Ureter (tissue), 1 donor: Measurements from ENCODE around the gene PPP1R7. TPM values are rescaled to one million over a fixed set of nuclear protein-coding genes. Genes with fewer than 3 reads are reported as not detected.
"Not testable (repeated sequence)": the region's sequence is repeated elsewhere in the genome, so short reads cannot be mapped to it uniquely, and the experiment has no call there.

Source experiments
- DNase-seq: peaks from one replicate; pipeline ENCODE4 v3.0.0-alpha.2; 2020; ENCODE audit warnings: low spot score
- total RNA-seq: library from RNA; stranded (reverse); gene quantifications from one replicate; pipeline ENCODE4 v1.2.4, GENCODE V29; 2023
- donor health status: DM: yes; HTN: yes; CAD: no.

Gene PPP1R7, protein sequence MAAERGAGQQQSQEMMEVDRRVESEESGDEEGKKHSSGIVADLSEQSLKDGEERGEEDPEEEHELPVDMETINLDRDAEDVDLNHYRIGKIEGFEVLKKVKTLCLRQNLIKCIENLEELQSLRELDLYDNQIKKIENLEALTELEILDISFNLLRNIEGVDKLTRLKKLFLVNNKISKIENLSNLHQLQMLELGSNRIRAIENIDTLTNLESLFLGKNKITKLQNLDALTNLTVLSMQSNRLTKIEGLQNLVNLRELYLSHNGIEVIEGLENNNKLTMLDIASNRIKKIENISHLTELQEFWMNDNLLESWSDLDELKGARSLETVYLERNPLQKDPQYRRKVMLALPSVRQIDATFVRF
- total RNA-seq, result 73.4 TPM

DNA sequence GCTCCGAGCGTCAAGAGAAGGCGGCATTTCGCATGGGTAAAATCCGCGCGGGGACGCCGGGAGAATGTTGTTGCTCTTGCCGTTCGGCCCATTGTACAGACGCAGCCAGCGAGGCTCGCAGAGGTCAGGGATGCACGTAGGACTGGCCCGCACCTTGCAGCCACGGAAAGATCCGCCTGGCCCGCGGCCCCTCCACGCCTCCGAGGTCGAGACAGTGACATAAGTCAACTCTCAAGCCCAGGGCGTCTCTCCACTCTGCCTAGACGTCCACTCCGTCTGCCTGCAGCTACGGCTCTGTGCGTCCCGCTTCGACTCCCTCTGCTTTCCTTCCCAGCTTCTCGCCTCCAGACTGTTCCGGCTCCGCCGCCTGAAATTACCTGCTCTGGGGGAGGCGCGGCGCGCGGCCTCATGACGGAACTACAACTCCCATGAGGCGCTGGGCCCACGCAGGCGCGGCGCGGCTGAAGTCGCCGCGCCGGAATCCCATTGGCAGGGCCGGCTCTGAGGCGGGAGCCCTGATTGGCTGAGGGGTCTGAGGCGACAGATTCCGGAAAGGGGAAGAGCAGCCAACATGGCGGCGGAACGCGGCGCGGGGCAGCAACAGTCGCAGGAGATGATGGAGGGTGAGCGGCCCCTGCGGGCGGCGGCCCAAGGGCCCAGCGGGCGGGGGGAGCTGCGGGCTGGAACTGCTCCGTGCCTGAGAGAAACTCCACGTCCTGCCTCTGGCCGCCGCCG lies at the start of gene PPP1R7:
Gene PPP1R7 (plus strand): TSS at position 543 of the 735 bp plus-strand sequence. CDS start 29 bp downstream, at position 572.
- peak; percentile 96 for DNase-seq

DNA sequence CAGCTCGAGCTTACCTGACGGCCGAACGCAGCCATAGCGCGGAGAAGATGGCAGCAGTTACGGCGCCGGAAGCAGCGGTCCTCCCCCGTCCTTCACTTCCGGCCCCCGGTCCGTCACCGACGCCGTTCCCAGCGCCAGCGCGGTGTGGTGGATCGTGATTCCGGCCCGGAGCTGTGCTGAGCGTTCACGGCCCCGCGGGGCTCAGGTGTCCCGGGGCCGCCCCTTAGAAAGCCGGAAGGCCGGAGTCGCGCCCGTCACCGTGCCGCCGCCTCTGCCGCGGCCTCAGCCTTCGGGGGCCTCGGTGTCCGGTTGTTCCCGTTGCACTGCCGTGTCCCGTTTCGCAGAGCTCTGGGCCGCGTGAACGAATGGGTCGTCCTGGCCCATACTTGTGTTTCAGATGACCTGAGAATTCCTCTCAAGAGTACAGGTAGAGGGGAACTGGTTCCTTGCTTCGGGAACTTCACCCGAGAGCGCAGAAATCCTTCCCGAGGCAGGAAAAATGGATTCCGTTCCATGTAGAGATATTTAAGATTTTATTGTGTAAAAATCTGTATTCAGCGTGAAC lies 47.9 kb upstream of the PPP1R7 start, which contains the start of gene MTERF4:
Gene MTERF4 (minus strand): TSS at position 49 of the 565 bp plus-strand sequence. CDS start 14 bp downstream, at position 35.
- DNase-seq, result peak; percentile 92

DNA sequence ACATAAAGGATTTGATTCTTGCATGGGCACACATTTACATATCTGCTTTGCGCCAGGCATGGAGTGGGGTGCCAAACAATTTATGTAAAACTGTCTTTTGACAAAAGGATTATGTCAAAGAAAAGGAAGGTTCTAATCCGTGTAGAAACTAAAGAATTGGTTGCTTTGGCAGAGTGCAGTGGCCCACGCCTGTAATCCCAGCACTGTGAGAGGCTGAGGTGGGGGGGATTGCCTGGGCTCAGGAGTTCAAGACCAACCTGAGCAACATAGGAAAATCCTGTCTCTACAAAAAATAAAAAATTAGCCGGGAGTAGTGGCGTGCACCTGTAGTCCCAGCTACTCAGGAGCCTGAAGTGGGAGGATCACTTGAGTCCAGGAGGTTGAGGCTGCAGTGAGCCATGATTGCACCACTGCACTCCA lies 47.1 kb upstream of the PPP1R7 start:
- no peak for DNase-seq

DNA sequence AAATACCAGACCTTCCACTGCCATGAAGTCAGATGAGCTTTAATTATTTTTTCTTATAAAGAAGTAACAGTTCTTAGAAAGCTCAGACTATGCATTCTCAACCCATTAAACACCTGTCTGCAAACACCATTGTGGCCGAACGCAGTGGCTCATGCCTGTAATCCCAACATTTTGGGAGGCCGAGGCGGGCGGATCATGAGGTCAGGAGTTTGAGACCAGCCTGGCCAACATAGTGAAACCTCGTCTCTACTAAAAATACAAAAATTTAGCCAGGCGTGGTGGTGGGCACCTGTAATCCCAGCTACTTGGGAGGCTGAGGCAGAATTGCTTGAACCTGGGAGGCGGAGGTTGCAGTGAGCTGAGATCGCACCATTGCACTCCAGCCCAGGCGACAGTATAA lies 45.7 kb upstream of the PPP1R7 start:
- not testable (repeated sequence) for DNase-seq

DNA sequence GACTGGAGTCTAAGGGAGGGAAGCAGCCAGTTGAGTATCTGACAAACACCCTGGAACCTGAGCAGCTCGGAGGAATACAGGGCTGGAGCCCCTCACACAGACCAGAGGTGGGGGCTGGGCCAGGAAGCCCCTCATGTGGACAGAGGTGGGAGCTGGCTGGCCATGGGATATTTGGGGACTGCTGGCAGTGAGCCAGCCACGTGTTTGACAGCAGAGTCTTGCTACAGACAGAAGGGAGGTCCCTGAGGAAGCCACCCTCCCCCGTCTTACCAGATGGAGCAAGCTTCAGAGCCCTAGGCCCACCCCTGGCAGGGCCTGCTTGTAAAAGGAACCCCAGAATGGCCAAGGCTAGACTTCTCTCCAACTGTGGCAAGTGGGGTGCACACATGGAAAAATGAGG lies 44.6 kb upstream of the PPP1R7 start:
- DNase-seq, result no peak

DNA sequence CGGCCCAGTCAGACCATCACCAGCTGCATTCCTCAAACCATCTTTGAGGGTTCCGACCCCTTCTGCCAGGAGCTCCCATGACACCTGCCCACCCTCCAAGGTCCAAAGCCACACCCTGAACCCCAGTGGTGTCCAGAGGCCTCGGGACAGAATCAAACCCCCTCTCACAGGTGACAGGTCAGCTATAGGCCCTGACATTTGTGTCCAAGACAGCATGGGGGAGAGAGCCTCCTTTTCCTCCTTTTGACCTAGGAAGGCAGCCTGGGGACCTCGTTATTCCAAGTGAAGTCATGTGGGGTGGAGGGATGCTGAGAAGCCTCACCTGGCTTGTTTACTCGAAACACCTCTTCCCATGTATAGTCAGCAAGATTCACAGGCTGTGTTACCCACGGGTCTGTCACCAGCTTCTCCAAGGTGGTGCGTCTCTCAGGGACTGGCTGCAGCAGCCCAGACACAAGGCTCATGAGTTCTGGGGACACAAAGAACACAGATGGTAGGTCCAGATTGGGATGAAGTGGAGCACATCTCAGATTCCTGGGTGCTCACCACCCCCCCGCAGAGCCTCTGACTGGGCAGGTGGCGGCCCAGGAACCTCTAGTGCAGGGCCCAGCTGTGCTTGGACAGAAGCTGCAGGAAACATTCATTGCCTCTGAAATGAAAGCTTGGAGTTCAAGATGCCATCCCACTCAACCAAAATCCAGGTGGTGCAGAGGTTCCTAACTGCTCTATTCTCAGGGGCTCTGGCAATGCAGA lies 43.1 kb upstream of the PPP1R7 start:
- no peak for DNase-seq

DNA sequence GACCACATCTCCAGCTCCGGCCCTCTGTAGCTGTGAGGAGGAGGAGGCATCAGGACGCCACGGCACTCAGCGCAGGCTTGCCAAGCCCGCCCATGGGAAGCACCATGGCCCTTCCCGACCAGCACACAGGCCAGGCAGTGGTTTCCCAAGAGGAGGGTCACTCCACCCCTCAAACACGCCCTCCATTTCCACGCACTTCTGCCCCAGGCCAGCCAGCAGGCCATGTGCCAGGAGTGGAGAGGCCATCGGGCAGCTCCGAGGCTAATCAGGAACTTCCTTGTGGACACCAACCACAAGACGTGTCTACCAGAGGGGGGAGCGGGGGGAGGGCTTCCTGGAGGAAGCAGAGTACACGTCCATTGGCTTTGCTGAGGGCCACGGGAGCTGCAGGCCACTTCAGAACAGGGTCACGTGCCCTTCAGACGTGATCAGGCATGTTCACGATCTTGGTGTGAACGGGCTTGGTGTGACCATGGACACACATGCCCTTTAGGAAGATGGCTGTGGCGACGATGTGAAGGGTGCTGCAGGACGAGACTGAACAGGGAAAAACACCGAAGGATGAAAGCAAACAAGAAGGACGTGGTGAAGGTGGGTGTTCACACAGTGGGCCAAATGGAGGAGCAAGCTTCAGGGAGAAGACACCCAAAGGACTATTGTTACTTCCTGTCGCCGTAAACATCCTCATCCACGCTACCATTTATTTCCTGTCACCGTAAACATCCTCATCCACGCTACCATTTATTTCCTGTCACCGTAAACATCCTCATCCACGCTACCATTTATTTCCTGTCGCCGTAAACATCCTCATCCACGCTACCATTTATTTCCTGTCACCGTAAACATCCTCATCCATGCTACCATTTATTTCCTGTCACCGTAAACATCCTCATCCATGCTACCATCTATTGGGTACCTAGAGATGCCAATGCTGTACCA lies 41.7 kb upstream of the PPP1R7 start:
- DNase-seq, result no peak

DNA sequence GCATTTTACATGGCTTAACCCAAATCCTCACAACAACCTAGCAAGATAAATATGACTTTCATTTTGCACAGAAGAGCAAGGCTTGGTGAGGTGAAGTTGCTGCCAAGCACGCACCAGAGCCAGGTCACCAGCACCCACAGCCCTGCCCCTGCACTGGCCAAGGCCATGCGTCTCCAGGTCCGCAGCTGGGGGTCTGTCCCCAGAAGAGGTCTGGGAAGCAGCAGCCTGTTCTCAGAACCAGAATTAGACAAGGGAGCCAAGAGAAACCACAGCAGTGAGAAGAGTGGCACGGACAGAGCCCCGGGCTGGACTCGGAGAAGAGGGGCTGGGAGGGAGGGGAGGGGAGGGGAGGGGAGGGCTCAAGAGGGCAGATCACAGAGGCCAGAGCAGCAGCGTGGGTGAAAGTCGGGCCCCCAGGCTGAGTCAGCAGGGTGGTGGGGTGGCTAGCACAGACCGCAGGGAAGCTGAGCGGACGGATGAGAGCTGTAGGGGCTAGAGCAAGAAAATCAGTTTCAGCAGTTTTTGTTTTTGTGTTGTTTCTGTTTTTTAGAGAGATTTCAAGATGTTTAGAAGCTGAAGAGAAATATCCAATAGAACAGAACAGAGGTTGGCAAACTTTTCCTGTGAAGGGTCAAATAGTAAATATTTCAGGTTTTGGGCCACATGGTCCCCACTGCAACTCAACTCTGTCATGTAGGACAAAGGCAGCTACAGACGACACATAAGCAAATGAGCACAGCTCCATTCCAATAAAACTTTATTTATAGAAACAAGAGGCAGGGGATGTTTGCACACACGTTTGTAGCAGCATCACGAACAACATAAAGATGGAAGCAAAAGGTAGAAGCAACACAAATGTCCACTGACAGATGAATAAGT lies 40.8 kb upstream of the PPP1R7 start:
- no peak for DNase-seq

DNA sequence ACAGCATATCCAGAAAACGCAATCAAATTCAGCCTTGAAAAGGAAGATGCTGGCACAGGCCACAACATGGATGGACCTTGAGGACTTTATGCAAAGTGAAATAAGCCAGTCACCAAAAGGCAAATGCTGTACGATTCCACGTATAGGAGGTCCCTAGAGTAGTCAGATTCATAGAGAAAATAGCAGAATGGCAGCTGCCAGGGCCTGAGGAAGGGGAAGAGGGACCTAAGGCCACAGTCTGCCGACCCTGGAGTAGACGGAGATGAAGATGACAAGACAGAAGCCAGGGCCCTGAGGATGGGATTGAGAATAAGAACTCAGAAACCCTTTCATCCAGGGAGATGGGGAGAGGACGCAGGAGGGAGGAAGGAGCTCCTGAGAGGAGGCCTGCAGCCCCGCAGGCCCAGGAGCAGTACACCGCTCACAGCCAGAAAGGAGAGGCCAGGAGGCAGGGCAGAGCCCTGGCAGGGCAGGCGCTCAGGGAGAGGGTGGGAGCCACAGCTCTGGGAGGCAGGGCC lies 40.1 kb upstream of the PPP1R7 start:
- no peak for DNase-seq

DNA sequence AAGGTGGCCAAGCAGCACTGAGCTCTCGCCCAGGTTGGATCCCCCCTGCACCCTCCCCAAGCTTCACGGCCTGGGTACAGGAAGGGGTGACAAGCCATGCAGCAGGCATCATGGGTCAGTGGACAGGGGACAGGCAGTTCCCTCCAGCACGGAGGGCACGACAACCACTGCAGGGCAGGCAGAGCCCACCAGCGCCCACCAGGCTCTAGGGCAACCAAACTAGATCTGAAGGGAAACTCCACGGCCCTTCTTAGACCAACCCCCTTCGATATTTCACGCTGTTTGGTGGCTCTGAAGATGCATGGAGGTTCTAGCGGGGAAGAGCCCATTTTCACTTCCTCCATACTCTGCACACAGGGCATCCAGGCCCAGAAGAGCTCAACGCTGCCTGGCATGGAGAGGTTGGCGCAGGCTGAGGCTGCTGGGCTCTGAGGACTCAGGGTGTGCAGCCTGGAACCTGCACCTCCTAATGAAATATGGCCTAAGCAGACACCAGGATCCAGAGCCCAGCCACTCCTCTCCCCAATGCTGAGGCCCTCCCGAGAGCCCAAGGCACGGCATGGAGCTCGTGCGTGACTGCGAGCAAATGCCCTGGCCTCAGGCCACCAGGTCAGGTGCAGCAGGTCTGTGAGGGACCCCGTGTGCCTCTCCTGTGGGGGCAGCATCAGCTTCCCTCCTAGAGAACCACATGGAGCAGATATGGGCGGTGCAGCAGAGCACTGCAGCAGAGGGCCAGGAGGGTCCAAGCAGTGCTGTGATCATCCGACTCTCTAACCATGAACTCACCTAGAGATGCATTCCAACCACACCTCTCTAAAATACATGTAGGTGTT lies 39.4 kb upstream of the PPP1R7 start:
- no peak for DNase-seq

DNA sequence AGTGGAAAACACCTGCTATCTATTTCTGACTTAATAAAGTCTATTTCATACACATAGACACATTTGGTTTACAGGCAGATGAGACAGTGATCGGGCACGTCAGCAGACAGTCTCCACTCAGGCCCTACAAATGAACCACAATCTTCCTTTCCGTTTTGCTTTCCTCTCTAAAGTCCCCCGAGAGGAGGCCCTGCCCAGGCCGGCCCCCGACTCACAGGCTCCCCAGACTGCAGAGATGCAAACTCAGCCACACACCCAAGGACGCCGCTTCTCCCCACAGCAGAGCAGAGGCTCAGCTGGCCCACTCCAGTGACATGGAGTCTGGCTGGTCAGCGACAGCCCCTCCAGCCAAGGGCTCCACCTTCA lies 38.8 kb upstream of the PPP1R7 start:
- DNase-seq, result no peak

DNA sequence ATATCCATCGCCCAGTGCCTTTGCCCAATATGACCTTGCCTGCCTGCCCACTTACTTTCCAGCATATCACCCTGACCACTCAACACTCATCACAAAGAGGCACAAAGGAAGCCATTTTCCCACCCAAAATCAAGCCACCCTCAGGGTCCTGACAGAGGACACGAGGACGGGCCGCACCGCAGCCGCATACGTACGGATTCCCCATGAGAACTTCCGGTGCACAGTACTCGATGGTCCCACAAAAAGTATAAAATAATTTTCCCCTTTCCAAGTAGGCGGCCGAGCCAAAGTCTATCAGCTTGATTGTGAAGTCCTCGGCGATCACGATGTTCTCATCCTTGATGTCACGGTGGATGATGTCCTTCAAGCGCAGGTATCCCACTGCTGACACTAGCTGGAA lies 38.2 kb upstream of the PPP1R7 start:
- no peak for DNase-seq

DNA sequence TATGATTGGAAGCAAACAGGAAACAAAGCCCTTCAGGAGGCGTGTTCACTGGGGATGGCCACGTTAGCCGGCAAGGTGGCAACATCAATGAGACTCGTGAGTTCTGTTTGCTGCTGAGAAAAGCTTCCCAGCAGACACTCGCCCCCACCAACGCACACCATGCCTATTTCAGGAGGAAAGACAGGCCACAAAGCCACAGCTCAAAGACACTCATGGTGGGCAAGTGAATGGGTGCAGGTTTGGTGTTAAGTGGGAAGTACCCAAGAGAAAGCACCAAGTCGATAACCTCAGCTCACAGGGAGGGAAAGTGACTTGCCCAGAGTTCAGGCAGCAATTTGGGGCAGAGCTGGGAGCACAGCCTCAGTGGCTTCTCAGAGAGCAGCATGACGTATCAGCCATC lies 37.7 kb upstream of the PPP1R7 start:
- no peak for DNase-seq

DNA sequence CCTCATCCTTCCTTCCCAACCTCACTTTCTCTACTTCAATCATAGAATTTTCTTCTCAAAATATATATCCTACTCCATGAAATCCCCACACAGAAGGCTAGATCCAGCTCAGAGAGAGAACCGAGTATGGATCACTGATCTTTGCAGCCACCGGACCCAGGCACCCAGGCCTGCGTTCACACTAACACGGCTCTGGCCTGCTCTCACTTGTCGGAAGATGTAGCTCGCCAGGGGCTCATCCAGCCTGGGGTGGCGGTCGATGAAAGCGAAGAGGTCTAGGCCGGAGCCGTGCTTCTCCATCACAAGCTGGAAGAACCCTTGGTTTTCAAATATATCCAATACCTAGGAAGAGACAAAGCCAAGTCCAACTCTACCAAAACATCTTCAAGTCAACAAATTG lies 35.4 kb upstream of the PPP1R7 start:
- no peak for DNase-seq

DNA sequence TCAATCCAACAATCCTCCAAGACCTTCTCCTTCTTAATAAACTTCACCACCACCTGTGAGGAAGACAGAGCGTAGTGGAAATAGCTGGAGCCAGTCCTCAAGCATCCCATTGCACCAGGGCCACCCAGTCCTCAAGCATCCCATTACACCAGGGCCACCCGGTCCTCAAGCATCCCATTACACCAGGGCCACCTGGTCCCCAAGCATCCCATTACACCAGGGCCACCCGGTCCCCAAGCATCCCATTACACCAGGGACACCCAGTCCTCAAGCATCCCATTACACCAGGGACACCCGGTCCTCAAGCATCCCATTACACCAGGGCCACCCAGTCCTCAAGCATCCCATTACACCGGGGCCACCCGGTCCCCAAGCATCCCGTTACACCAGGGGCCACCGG lies 34.9 kb upstream of the PPP1R7 start:
- no peak for DNase-seq

DNA sequence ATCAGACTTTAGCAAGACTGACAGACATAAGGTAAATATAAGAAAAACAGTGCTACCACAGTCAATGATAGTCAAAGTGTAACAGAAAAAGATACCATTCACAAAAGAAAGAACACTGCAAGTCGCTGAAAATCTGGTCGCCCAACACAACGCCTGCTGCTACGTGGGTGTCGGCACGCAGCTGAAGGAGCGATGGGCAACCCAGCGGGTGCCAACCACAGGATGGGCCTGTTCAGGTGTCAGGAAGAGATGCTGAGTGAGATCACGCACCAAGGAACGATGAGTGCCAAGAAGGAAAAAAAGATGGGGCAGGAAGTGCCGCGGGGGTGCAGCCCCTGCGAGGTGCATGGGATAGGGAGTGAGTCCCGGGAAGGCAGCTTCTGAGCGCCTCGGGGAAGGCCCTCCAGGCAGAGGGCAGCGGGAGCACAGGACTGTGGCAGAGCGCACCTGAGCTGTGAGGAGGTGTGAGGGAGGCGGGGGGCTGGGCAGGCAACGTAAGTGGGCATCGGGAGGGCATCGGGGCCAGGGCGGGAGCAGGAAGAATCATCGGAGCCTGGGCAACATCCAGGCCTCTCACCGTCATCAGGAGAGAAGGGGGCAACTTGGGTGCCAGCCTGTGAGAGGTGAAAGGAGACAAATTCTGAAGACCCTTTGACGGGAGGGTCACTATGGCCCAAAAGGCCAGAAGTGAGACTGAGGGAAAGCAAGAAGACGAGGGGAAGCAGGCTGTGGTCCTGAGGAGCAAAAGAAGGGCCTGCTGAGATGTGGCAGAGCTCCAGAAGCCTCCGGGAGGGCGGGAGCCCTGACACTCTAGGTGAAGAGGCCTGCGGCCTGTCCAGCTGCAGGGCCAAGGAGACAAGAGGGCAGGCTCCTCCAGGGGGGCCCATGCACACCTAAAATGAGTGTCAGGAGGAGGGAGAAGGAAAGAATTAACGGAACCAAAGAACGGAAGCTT lies 33.4 kb upstream of the PPP1R7 start:
- no peak for DNase-seq

DNA sequence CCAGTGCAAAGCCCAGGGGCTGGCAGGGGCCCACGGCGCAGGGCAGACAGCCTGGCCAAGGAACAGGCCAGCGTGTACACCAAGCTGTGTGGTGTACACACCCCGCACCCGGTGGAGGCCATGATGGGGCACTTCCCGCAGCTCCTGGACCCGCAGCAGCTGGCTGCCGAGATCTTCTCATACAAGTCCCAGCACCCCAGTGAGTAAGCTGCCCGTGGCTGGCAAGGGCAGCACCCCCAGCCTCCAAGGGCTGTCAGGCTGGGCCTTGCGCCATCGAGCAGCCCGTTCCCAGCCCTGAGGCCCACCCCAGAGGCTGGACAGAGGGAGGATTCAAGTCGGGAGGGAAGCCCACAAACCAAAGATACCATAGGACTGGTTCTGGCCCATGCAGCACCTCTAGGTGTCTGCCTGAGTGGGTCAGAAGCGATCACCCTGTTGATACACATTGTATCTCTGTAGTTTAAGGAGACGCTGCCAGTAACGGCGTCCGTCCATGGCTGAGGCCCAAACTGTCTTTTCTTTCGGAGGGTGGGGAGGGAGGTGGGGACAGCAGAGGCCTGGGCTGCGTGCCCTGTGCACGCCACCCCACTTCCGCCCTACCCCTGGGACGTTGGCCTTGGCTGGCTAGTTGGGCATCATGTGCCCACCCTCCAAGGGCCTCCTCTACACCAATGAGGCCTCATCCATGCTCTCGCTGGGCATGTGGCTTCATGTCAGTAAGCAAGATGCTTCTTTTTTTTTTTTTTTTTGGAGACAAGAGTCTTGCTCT lies 31.3 kb upstream of the PPP1R7 start:
- no peak for DNase-seq
